GM12878 (cell line): ENCODE measurements around the gene NPHS1. TPM values are rescaled to one million over a fixed set of nuclear protein-coding genes. Genes with fewer than 3 reads are reported as not detected.

Experiments used
- ATAC-seq: fragments of 200-7000 bp; cut with Tn5 transposase; 3 replicates; pipeline ENCODE4 v1.9.1; 2020; ENCODE audit warnings: mild to moderate bottlenecking, moderate library complexity
- BruUV-seq: library from RNA; stranded (reverse); fragments of 400-500 nt; replicated peaks from 2 replicates; lab custom pipeline; 2021; lab: Mats Ljungman, UMichigan
- CTCF ChIA-PET: fragments of 300-600 bp; sonication (Branson Sonifier 250); formaldehyde crosslinking; extraction: SDS; loops from one replicate; lab custom pipeline; 2021; ENCODE audit warnings: inconsistent platforms; lab: Yijun Ruan, JAX
- POLR2A ChIA-PET: fragments of 350-600 bp; formaldehyde crosslinking; extraction: SDS; loops from one replicate; lab custom pipeline; 2021; ENCODE audit warnings: inconsistent platforms; lab: Charles Lee
- RAD21 ChIA-PET: fragments of 300-600 bp; sonication (Branson Sonifier 250); formaldehyde crosslinking; loops from one replicate; lab custom pipeline; 2023; ENCODE audit warnings: antibody characterized with exemption; ENCODE audit not compliant: unreplicated experiment; lab: Charles Lee
- SMC1A ChIA-PET: fragments of 300-600 bp; sonication (Branson Sonifier 250); formaldehyde crosslinking; loops from one replicate; lab custom pipeline; 2023; ENCODE audit not compliant: unreplicated experiment, uncharacterized antibody; lab: Charles Lee
- DNase-seq: peaks from one replicate; pipeline ENCODE4 v3.0.0-alpha.2; 2011; ENCODE audit warnings: low read depth, low spot score
- FAIRE-seq: peaks from 3 replicates; lab custom pipeline; 2011; peaks lifted over from hg19 to GRCh38; lab: Jason Lieb, UNC
- H2AFZ ChIP-seq: 2 replicates; pipeline ENCODE4 v1.6.0; 2011; ENCODE audit warnings: low read depth, low read length, control low read depth; ENCODE audit not compliant: control insufficient read depth
- H3K27ac ChIP-seq: 2 replicates; pipeline ENCODE4 v1.5.1; 2011; ENCODE audit warnings: control low read depth; ENCODE audit not compliant: control insufficient read depth, insufficient read depth
- H3K27me3 ChIP-seq, 2 experiments: replicated peaks in 1 of 2; 2 replicates each; pipeline versions ENCODE4 v1.6.0 to v1.6.1; 2011; ENCODE audit warnings: low read length in 1 of 2; ENCODE audit not compliant: control insufficient read depth in 2 of 2, insufficient read depth in 2 of 2
- H3K36me3 ChIP-seq, 2 experiments: 2 replicates each; pipeline ENCODE4 v1.5.1; 2011; ENCODE audit warnings: low read length in 1 of 2; ENCODE audit not compliant: control insufficient read depth in 2 of 2, insufficient read depth in 2 of 2
- H3K4me1 ChIP-seq: 2 replicates; pipeline ENCODE4 v1.6.1; 2011; ENCODE audit warnings: mild to moderate bottlenecking, low read length, moderate library complexity, mixed read lengths; ENCODE audit not compliant: control insufficient read depth, insufficient read depth
- H3K4me2 ChIP-seq: 2 replicates; pipeline ENCODE4 v1.6.0; 2011; ENCODE audit warnings: control low read depth; ENCODE audit not compliant: control insufficient read depth, insufficient read depth
- H3K4me3 ChIP-seq: fragments of 200-600 bp; sonication (generic); 2 replicates; pipeline ENCODE4 v1.5.1; 2016
- H3K79me2 ChIP-seq: 2 replicates; pipeline ENCODE4 v1.6.0; 2011; ENCODE audit warnings: low read length; ENCODE audit not compliant: control insufficient read depth, insufficient read depth
- H3K9ac ChIP-seq: 2 replicates; pipeline ENCODE4 v1.8.0; 2011; ENCODE audit warnings: low read length, control low read depth, mixed read lengths; ENCODE audit not compliant: control insufficient read depth, insufficient read depth
- H3K9me3 ChIP-seq: replicated peaks from 3 replicates; pipeline ENCODE4 v1.5.1; 2011; ENCODE audit warnings: mild to moderate bottlenecking, low read length; ENCODE audit not compliant: control insufficient read depth, insufficient read depth
- H4K20me1 ChIP-seq: 2 replicates; pipeline ENCODE4 v1.6.0; 2011; ENCODE audit not compliant: control insufficient read depth, insufficient read depth
- SMAD5 ChIP-seq: IDR thresholded peaks from 2 replicates; pipeline ENCODE4 v1.6.1; 2016; ENCODE audit warnings: antibody characterized with exemption, low read depth
- SMC3 ChIP-seq: IDR thresholded peaks from 2 replicates; pipeline ENCODE4 v1.6.1; 2011; ENCODE audit warnings: low read length, improper control_type of control experiment, borderline replicate concordance
- SUPT20H ChIP-seq: IDR thresholded peaks from 2 replicates; pipeline ENCODE4 v1.6.1; 2011; ENCODE audit warnings: low read depth, mild to moderate bottlenecking, low read length, moderate library complexity, borderline replicate concordance; ENCODE audit not compliant: control insufficient read depth
- YY1 ChIP-seq: IDR thresholded peaks from 2 replicates; pipeline ENCODE4 v1.6.1; 2011; ENCODE audit warnings: low read depth, mild to moderate bottlenecking, low read length
- WGBS: methylation state at CpG from one replicate; pipeline ENCODE4 v1.1.6; 2016; ENCODE audit warnings: low lambda C conversion rate; ENCODE audit not compliant: insufficient replicate concordance, insufficient coverage; ENCODE audit errors: missing lambda C conversion rate; 5-methylcytosine and 5-hydroxymethylcytosine counted together
- in situ Hi-C: fragments of 300-500 bp; cut with MboI; formaldehyde crosslinking; loops from 9 replicates; pipeline ENCODE4 v1.14.3; 2018; ENCODE audit warnings: mixed read lengths
- intact Hi-C: fragments of 100-400 bp; cut with micrococcal nuclease; formaldehyde crosslinking; loops from one replicate; pipeline ENCODE4 v1.14.2; 2022; ENCODE audit not compliant: unreplicated experiment
- polyA plus RNA-seq, 11 experiments: library from polyadenylated mRNA; depleted of rRNA in 4 of 11; unstranded in 6 of 11; stranded (reverse) in 5 of 11; fragments of >200 nt; fragmentation: Nextera tagmentation in 4 of 11; fragmentation: Illumina TruSeq in 1 of 11; extraction: Ambion mirVana in 4 of 11; extraction: Trizol in 1 of 11; gene quantifications; 1 replicate in 1 of 11; 2 replicates in 10 of 11; pipeline versions ENCODE4 v1.2.1 to v1.2.3, GENCODE V29; 2011 to 2016; ENCODE audit warnings: inconsistent platforms in 2 of 11, missing spikeins in 2 of 11, low read depth in 1 of 11
- total RNA-seq, 4 experiments: library from RNA; depleted of rRNA in 3 of 4; stranded (reverse); fragments of >200 nt in 3 of 4; fragmentation: Illumina TruSeq in 1 of 4; extraction: Trizol in 1 of 4; gene quantifications; 2 replicates each; pipeline versions ENCODE4 v1.2.1 to v1.2.3, GENCODE V29; 2013 to 2021
- TF ChIP-seq, protein P1 (sequence below): fragments of 450-650 bp; IDR thresholded peaks from 2 replicates; pipeline ENCODE4 v1.6.1; 2017; ENCODE audit warnings: mild to moderate bottlenecking
- TF ChIP-seq, protein P2 (sequence below): IDR thresholded peaks from 2 replicates; pipeline ENCODE4 v1.6.1; 2011; ENCODE audit warnings: low read depth, low read length, improper control_type of control experiment, borderline replicate concordance
- TF ChIP-seq, protein P3 (sequence below), 3 experiments: IDR thresholded peaks in 2 of 3; conservative IDR thresholded peaks in 1 of 3; 2 replicates each; pipeline ENCODE4 v1.5.1; 2011; ENCODE audit warnings: low read depth in 3 of 3, low read length in 3 of 3, mild to moderate bottlenecking in 3 of 3, control low read depth in 2 of 3, moderate library complexity in 2 of 3, inconsistent platforms in 1 of 3, mixed read lengths in 1 of 3; ENCODE audit not compliant: control insufficient read depth in 2 of 3, insufficient read depth in 1 of 3; ENCODE audit errors: extremely low read depth in 1 of 3

NPHS1 gene
- total and polyA plus RNA-seq, 10 of the 15 experiments (the other 5 are each of a cell fraction or from before 2014, with no cell fraction given) = not detected

DNA sequence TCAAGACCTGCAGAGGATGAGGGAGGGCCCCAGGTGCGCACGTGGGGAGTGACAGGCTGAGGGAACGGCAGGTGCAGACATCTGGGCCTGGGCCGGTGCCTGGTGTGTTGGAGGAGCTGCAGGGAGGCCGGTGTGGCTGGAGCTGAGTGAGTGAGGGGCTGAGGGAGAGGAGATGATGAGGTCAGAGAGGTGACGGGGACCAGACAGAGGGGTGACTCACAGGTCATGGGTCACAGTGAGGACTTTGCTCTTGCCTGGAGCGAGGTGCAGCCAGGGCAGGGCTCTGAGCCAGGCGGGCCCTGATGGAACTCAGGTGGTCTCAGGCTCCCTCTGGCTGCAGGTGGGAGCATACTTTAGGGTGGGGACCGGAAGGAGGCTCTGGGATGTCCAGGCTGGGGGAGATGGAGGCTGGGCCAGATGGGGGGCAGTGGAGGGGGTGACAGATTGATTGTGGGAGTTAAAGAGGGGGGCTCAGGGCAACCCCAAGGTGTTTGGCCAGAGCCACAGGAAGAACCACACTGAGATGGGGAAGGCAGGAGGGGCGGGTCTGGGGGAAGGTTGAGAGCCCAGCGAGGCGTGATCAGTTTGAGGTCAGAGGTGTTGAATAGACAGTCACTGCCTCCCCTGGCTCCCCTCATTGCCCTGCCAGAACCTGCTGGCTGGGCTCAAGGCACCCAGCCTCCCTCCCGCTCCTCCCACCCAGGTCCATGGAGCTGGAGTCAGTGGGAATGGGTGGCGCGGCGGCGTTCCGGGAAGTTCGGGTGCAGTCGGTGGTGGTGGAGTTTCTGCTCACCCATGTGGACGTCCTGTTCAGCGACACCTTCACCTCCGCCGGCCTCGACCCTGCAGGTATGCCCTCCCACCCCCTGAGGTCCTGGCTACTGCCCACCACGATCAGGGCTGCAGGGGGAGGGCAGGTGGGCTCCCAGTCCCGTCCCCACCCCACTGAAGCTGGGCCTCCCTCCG is 68.6 kb downstream of the NPHS1 start:
- in situ Hi-C loops = no loop called here

More for the DNA sequence above, 68.6 kb downstream of the NPHS1 start:
- no peaks in the 10 kb centered on the region for H4K20me1 ChIP-seq
- CTCF ChIA-PET = no interaction called here
- intact Hi-C loops = no loop called here
- no peak for DNase-seq
- POLR2A ChIA-PET = no interaction called here
- H3K36me3 ChIP-seq = no peaks in the 10 kb centered on the region; a peak in 1 of 4 replicates
- no TSS peak for BruUV-seq
- RAD21 ChIA-PET = interaction anchor here (0.6 kb wide), 1 partner anchor 99 kb away, joined by 3 read pairs; no protein-coding TSS in a partner anchor
- no peak overlapping the region for H2AFZ ChIP-seq
- WGBS = 80% methylated on average over 16 of the region's 28 CpGs
- TF ChIP-seq YY1 (no peak), SMC3 (0 out of 2 replicates have a peak, but pooled peaks have one; percentile 5), SMAD5 (no peak), SUPT20H (no peak)
- TF ChIP-seq, protein P1, sequence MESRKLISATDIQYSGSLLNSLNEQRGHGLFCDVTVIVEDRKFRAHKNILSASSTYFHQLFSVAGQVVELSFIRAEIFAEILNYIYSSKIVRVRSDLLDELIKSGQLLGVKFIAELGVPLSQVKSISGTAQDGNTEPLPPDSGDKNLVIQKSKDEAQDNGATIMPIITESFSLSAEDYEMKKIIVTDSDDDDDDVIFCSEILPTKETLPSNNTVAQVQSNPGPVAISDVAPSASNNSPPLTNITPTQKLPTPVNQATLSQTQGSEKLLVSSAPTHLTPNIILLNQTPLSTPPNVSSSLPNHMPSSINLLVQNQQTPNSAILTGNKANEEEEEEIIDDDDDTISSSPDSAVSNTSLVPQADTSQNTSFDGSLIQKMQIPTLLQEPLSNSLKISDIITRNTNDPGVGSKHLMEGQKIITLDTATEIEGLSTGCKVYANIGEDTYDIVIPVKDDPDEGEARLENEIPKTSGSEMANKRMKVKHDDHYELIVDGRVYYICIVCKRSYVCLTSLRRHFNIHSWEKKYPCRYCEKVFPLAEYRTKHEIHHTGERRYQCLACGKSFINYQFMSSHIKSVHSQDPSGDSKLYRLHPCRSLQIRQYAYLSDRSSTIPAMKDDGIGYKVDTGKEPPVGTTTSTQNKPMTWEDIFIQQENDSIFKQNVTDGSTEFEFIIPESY = no peak
- TF ChIP-seq, protein P2, sequence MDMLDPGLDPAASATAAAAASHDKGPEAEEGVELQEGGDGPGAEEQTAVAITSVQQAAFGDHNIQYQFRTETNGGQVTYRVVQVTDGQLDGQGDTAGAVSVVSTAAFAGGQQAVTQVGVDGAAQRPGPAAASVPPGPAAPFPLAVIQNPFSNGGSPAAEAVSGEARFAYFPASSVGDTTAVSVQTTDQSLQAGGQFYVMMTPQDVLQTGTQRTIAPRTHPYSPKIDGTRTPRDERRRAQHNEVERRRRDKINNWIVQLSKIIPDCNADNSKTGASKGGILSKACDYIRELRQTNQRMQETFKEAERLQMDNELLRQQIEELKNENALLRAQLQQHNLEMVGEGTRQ = no peak
- TF ChIP-seq, protein P3, sequence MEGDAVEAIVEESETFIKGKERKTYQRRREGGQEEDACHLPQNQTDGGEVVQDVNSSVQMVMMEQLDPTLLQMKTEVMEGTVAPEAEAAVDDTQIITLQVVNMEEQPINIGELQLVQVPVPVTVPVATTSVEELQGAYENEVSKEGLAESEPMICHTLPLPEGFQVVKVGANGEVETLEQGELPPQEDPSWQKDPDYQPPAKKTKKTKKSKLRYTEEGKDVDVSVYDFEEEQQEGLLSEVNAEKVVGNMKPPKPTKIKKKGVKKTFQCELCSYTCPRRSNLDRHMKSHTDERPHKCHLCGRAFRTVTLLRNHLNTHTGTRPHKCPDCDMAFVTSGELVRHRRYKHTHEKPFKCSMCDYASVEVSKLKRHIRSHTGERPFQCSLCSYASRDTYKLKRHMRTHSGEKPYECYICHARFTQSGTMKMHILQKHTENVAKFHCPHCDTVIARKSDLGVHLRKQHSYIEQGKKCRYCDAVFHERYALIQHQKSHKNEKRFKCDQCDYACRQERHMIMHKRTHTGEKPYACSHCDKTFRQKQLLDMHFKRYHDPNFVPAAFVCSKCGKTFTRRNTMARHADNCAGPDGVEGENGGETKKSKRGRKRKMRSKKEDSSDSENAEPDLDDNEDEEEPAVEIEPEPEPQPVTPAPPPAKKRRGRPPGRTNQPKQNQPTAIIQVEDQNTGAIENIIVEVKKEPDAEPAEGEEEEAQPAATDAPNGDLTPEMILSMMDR (IDR thresholded peaks at IDR 0.05 in 2 of 3, conservative IDR thresholded peaks at IDR 0.05 in 1 of 3; ENCODE audit: control insufficient read depth in 2 of 3, extremely low read depth in 1 of 3, insufficient read depth in 1 of 3, low read depth in 3 of 3, low read length in 3 of 3) = peak in 2 of 3 experiments; percentile 5 to 26; a peak in 2 of 6 replicates
- no peaks in the 10 kb centered on the region for H3K9me3 ChIP-seq
- no peaks in the 10 kb centered on the region for H3K79me2 ChIP-seq
- H3K27ac ChIP-seq = no peak overlapping the region
- H3K4me3 ChIP-seq = no peak overlapping the region
- no peak overlapping the region for H3K9ac ChIP-seq
- H3K4me2 ChIP-seq = no peak overlapping the region
- no peaks in the 10 kb centered on the region for H3K4me1 ChIP-seq
- SMC1A ChIA-PET = no interaction called here
- FAIRE-seq = no peak
- ATAC-seq = peak; percentile 55
- H3K27me3 ChIP-seq = no peaks in the 10 kb centered on the region
